ENCODE data around the gene ANK2.

GRCh38 chr4:113316879-113317278 is 267.4 kb downstream of the ANK2 start:
- no peak for TF ChIP-seq EZH2phosphoT487 (IDR thresholded peaks at IDR 0.05; ENCODE audit: insufficient read depth, low read depth)
- TF ChIP-seq EZH2 (IDR thresholded peaks at IDR 0.05; ENCODE audit: insufficient read depth, poor library complexity, severe bottlenecking): no peak

Data from GM23248 (cell line).